ENCODE results near the gene STX10. TPM values are rescaled to one million over a fixed set of nuclear protein-coding genes. Genes with fewer than 3 reads are reported as not detected.

STX10 gene
- total and polyA plus RNA-seq, 2 of the 4 experiments (the other 2 are of a cell fraction), result 64.9 to 82.0 TPM

DNA sequence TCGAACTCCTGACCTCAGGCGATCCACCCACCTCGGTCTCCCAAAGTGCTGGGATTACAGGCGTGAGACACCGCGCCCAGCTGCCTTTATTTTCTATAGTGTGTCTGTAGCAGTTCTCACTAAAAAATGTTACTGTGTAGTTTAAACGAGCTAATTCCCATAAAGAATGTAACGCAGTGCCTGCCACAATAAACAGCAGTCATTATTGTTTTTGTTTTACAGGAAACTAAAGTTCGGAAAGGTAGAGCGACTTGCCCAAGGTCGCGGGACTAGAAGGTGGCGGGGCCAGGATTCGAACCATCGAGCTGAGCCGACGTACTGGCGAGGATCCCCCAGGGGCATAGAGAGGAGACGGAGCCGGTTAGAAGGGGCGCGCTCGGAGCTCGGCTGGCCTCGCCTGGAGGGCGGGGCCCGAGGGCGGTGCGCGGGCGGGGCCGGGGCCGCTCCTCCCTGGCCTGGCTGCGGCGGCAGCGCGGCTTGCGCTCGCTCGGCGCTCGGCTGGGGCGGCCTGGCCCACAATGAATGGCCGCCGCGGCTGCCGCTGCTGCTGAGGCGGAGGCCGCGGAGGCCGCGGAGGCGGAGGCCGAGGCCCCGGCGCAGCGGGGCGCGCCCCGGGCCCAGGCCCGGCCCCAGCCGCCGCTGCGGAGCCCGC is 32.3 kb downstream of the STX10 start, which contains the start of gene NACC1:
Gene NACC1, plus strand, starts transcription at position 493 of the 652 bp plus-strand sequence. CDS start 16,944 bp downstream, outside the sequence.
- ATAC-seq (ENCODE audit: low read depth) (peak; percentile 89), DNase-seq (peak; percentile 82)
- Histone ChIP-seq H3K4me1 (ENCODE audit: control insufficient read depth, insufficient read depth, low read length) (peaks cover 25% of the 10 kb centered on the region), H2AFZ (replicated peaks; ENCODE audit: low read length, poor library complexity) (peak within 1 kb of the TSS; percentile 91), H3K4ac (ENCODE audit: low read depth, low read length) (peak within 1 kb of the TSS; percentile 90), H4K8ac (ENCODE audit: low read depth in 2 of 2, low read length in 2 of 2) (peak within 1 kb of the TSS; percentile 40 to 99), H3K4me3 (ENCODE audit: insufficient read depth, low read depth, low read length) (peak within 1 kb of the TSS; percentile 99), H3K9me1 (ENCODE audit: insufficient read depth, low read length) (peaks cover 26% of the 10 kb centered on the region), H3K9me3 (ENCODE audit: control insufficient read depth, insufficient read depth, low read length) (no peaks in the 10 kb centered on the region), H4K20me1 (ENCODE audit: insufficient read depth, low read length) (peaks cover 41% of the 10 kb centered on the region), H3K27ac (ENCODE audit: insufficient read depth, low read length) (peak within 1 kb of the TSS; percentile 97), H3K56ac (ENCODE audit: extremely low read depth, insufficient read depth, low read length) (peak within 1 kb of the TSS; percentile 20), H4K5ac (ENCODE audit: low read depth, low read length) (peak within 1 kb of the TSS; percentile 87), H2BK20ac (ENCODE audit: low read depth, low read length) (peak within 1 kb of the TSS; percentile 69; the same call in 1 of the 2 replicates), H3K36me3 (ENCODE audit: control insufficient read depth, insufficient read depth, low read length) (peaks cover 9% of the 10 kb centered on the region), H2BK15ac (ENCODE audit: low read depth, low read length) (peak within 1 kb of the TSS; percentile 54; the same call in 1 of the 3 replicates), H3K14ac (replicated peaks; ENCODE audit: low read depth, low read length) (peak within 1 kb of the TSS; percentile 89), H3K18ac (ENCODE audit: low read depth, low read length) (peak within 1 kb of the TSS; percentile 67; the same call in 1 of the 2 replicates), H2BK5ac (ENCODE audit: low read depth, low read length, poor library complexity, severe bottlenecking) (peak within 1 kb of the TSS; percentile 94), H3K4me2 (ENCODE audit: low read depth, low read length) (peak within 1 kb of the TSS; percentile 95), H2AK5ac (ENCODE audit: low read depth, low read length) (peak within 1 kb of the TSS; percentile 95), H4K91ac (ENCODE audit: insufficient read depth, low read depth, low read length) (peak within 1 kb of the TSS; percentile 84), H3K23ac (ENCODE audit: low read depth, low read length) (peak within 1 kb of the TSS; percentile 98; the same call in 1 of the 2 replicates), H2AK9ac (replicated peaks; ENCODE audit: low read depth, low read length, poor library complexity) (peak within 1 kb of the TSS; percentile 99), H3K27me3 (ENCODE audit: control insufficient read depth, insufficient read depth, low read length) (no peaks in the 10 kb centered on the region), H3K79me1 (ENCODE audit: low read depth in 1 of 2, low read length in 2 of 2) (peaks cover 0 to 69% of the 10 kb centered on the region in 2 experiments; a peak in 2 of 4 replicates), H2BK120ac (ENCODE audit: low read depth, low read length) (peak within 1 kb of the TSS; percentile 37), H3K9ac (ENCODE audit: low read depth, low read length) (peak within 1 kb of the TSS; percentile 98)
- WGBS, 2 experiments (ENCODE audit: extremely low coverage in 2 of 2, insufficient read length in 1 of 2), result 3% methylated on average over 6 of the region's 65 CpGs; no CpG with 5 or more reads in 1 of the 2 experiments
- in situ Hi-C loops (cut with MboI; ENCODE audit: low sequenced_read_pairs) (no loop called here), dilution Hi-C loops (cut with HindIII; ENCODE audit: low sequenced_read_pairs, unreplicated experiment) (no loop called here), intact Hi-C loops (cut with micrococcal nuclease) (loop anchor here (1.0 to 5.0 kb wide), 2 partner anchors 34 to 144 kb away; no protein-coding TSS in a partner anchor)
- ChIA-PET CTCF (interaction anchor here (0.6 to 1.3 kb wide), 2 partner anchors 32 to 153 kb away, joined by 3 read pairs; partner anchors contain the start of genes IER2 and STX10), POLR2A (ENCODE audit: unreplicated experiment) (no interaction called here)
- BruUV-seq (replicated peaks), result no TSS peak
- TF ChIP-seq, protein P1, sequence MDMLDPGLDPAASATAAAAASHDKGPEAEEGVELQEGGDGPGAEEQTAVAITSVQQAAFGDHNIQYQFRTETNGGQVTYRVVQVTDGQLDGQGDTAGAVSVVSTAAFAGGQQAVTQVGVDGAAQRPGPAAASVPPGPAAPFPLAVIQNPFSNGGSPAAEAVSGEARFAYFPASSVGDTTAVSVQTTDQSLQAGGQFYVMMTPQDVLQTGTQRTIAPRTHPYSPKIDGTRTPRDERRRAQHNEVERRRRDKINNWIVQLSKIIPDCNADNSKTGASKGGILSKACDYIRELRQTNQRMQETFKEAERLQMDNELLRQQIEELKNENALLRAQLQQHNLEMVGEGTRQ (IDR thresholded peaks at IDR 0.05; ENCODE audit: low read depth, low read length), result no peak
- TF ChIP-seq SMC3 (IDR thresholded peaks at IDR 0.05; ENCODE audit: low read depth, low read length) (no peak), MXI1 (IDR thresholded peaks at IDR 0.05; ENCODE audit: borderline replicate concordance, low read depth, low read length) (0 out of 2 replicates have a peak, but pooled peaks have one; percentile 34), MAFK (IDR thresholded peaks at IDR 0.05; ENCODE audit: low read depth, low read length) (no peak), BHLHE40 (IDR thresholded peaks at IDR 0.05; ENCODE audit: low read depth, low read length) (no peak), MAZ (IDR thresholded peaks at IDR 0.05; ENCODE audit: borderline replicate concordance, low read depth, low read length) (peak; percentile 99), RCOR1 (IDR thresholded peaks at IDR 0.05; ENCODE audit: insufficient replicate concordance, low read length) (peak; percentile 55), NFE2L2 (IDR thresholded peaks at IDR 0.05; ENCODE audit: low read depth, low read length) (no peak), POLR2A (IDR thresholded peaks at IDR 0.05; ENCODE audit: low read depth, low read length) (no peak), FOS (IDR thresholded peaks at IDR 0.05; ENCODE audit: low read depth, low read length) (no peak), RFX5 (IDR thresholded peaks at IDR 0.05; ENCODE audit: low read depth, low read length) (no peak), CHD1 (IDR thresholded peaks at IDR 0.05; ENCODE audit: low read depth, low read length) (no peak), CEBPB (IDR thresholded peaks at IDR 0.05; ENCODE audit: low read depth, low read length) (no peak)
- TF ChIP-seq, protein P2, sequence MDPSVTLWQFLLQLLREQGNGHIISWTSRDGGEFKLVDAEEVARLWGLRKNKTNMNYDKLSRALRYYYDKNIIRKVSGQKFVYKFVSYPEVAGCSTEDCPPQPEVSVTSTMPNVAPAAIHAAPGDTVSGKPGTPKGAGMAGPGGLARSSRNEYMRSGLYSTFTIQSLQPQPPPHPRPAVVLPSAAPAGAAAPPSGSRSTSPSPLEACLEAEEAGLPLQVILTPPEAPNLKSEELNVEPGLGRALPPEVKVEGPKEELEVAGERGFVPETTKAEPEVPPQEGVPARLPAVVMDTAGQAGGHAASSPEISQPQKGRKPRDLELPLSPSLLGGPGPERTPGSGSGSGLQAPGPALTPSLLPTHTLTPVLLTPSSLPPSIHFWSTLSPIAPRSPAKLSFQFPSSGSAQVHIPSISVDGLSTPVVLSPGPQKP (IDR thresholded peaks at IDR 0.05; ENCODE audit: borderline replicate concordance, low read depth, low read length), result no peak

Measured in IMR-90 (cell line).